ENCODE measurements around the gene EFNA2. TPM values are rescaled to one million over a fixed set of nuclear protein-coding genes. Genes with fewer than 3 reads are reported as not detected.
"Not testable (repeated sequence)": the region's sequence is repeated elsewhere in the genome, so short reads cannot be mapped to it uniquely, and the experiment has no call there.

EFNA2 gene
- total RNA-seq, 1 donor from 2014 or later = 28.0 TPM

DNA sequence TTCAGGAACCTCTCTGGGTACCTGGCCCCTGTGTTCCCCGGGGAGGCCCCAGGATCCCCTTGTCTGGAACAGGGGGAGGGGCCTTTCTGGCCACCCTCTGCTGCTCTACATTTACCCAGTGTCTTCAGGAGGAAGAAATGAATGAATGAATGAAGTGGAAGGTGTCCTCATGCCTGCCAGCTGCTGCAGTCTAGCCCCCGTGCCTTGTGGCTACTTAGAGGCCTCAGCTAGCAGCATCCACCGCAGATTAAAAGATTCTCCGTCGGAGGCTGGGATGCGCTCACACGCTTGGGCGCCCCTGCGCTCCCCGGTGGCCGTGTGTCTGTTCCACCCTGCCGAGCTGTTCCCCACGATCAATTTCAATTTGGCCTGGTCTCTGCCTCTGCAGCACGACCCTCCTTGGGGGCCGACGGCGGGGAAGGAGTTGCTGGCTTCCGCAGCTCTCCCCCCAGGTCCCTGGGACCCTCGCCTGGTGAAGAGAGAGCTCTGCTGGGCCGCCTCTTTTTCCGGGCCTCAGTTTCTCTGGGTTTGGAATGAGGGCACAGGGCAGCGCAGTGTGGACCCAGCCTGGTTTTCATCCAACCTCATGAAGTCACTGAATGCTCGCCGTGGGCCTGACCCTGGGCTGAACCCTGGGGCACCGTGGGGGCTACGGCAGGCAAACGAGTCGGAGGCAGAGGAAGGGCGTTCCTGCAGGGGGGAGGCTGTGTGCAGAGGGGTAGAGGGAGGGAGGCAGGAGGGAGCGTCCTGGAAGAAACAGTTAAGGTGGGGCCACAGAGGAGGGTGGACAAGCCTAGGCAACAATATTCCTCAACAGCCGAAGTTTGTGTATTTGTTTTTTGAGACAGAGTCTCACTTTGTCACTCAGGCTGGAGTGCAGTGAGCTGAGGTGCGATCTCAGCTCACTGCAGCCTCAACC, 28.3 kb downstream of the EFNA2 start:
- Mint-ChIP-seq H3K9me3 (no peaks in the 10 kb centered on the region), H3K36me3 (ENCODE audit: low read depth) (no peaks in the 10 kb centered on the region), H3K27me3 (ENCODE audit: low read depth) (peaks cover 30% of the 10 kb centered on the region), H3K27ac (ENCODE audit: unreplicated experiment) (no peak overlapping the region), H3K4me1 (peaks cover 6% of the 10 kb centered on the region), H3K4me3 (no peak overlapping the region)
- DNase-seq (ENCODE audit: low read depth, low spot score) = no peak
- TF ChIP-seq, protein P1, sequence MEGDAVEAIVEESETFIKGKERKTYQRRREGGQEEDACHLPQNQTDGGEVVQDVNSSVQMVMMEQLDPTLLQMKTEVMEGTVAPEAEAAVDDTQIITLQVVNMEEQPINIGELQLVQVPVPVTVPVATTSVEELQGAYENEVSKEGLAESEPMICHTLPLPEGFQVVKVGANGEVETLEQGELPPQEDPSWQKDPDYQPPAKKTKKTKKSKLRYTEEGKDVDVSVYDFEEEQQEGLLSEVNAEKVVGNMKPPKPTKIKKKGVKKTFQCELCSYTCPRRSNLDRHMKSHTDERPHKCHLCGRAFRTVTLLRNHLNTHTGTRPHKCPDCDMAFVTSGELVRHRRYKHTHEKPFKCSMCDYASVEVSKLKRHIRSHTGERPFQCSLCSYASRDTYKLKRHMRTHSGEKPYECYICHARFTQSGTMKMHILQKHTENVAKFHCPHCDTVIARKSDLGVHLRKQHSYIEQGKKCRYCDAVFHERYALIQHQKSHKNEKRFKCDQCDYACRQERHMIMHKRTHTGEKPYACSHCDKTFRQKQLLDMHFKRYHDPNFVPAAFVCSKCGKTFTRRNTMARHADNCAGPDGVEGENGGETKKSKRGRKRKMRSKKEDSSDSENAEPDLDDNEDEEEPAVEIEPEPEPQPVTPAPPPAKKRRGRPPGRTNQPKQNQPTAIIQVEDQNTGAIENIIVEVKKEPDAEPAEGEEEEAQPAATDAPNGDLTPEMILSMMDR (conservative IDR thresholded peaks at IDR 0.05) = no peak

DNA sequence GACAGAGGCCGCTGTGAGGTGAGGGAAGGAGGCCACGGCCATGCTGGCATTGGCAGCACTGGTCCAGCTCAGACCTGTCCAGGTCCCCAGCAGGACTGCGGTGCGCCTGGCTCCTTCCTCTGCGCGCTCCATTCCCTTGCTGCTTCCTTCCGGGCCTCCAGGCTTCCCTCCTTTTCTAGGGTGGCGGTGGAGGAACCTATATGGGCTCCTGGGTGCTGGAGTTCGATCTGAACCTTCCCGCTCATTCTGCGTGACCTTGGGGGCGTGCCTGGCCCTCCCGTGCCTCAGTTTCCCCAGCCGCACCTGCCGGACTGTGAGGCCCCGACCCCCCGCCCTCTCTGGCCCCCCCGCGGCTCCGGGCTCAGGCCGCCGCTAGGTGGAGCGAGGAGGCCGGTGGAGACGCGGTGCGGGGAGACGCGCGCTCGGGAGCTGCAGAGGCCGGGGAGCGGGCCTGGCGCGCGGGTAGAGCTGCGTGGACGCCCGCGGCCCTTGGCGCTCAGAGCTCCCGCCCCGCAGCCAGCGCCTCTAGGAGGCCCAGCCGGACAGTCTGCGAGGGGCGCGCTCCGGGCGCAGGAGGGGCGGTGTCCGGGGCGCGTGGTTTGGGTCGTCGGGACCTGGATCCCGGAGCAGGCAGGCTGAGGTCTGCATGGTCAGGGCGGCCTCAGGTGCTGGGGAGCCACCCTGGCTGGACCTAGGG, 29.9 kb downstream of the EFNA2 start:
- no peak overlapping the region for H3K4me3 Mint-ChIP-seq
- no peak for DNase-seq (ENCODE audit: low read depth, low spot score)
- no peak overlapping the region for H3K27ac Mint-ChIP-seq (ENCODE audit: unreplicated experiment)
- H3K27me3 Mint-ChIP-seq (ENCODE audit: low read depth) = peaks cover 30% of the 10 kb centered on the region
- H3K4me1 Mint-ChIP-seq = peaks cover 10% of the 10 kb centered on the region
- H3K9me3 Mint-ChIP-seq = no peaks in the 10 kb centered on the region
- TF ChIP-seq, protein P1 (conservative IDR thresholded peaks at IDR 0.05) = peak; percentile 63
- H3K36me3 Mint-ChIP-seq (ENCODE audit: low read depth) = no peaks in the 10 kb centered on the region

DNA sequence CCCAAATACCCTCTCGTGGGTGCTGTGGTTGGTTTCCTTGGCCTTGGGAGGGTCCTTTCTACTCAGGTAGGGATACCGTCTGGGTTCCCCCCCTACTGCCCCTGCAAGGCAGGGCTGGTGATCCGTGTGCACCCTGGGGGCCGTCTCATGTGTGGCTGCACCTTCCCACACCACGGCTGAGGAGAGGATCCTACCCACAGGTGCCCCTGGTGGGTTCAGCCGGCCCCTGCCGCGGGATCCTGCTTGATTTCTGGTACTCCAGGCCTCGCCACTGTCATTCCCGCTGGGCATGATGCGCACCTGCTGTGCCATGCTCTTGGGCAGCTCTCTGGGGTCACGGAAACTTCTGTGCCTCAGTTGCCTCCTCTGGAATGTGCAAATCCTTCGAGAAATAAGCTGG, 30.8 kb downstream of the EFNA2 start:
- DNase-seq (ENCODE audit: low read depth, low spot score) = no peak
- TF ChIP-seq, protein P1 (conservative IDR thresholded peaks at IDR 0.05) = no peak
- peaks cover 30% of the 10 kb centered on the region for H3K27me3 Mint-ChIP-seq (ENCODE audit: low read depth)
- H3K27ac Mint-ChIP-seq (ENCODE audit: unreplicated experiment) = no peak overlapping the region
- H3K4me3 Mint-ChIP-seq = no peak overlapping the region
- peaks cover 13% of the 10 kb centered on the region for H3K4me1 Mint-ChIP-seq
- no peaks in the 10 kb centered on the region for H3K36me3 Mint-ChIP-seq (ENCODE audit: low read depth)
- no peaks in the 10 kb centered on the region for H3K9me3 Mint-ChIP-seq

DNA sequence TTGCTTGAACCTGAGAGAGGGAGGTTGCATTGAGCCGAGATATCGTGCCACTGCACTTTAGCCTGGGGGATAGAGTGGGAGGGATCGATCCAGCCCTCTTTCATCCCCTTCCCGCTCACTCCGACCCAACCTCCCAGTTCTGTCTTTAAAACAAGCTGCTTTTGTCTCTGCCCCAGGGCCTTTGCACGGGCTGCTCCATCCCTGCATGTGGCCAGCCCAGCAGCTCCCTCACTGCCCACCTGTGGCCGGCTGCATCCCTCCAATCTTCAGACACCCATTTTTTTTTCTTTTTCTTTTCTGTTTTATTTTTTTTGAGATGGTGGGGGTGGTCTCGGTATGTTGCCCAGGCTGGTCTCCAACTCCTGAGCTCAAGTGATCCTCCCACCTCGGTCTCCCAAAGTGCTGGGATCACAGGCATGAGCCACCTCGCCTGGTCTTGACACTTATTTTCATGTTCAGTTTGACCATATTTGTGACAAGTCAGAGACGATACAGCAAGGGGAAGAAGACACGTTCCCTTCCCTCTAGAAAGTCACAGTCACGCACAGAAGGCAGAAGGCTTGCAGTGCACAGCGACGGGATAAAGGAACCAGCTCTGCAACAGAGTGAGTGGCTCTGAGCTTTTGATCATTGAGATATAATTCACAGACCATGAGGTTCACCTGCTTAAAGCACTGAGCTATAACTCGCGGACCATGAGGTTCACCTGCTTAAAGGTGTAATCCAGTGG, 31.8 kb downstream of the EFNA2 start:
- Mint-ChIP-seq H3K4me3 (peak overlapping the region; percentile 24), H3K36me3 (ENCODE audit: low read depth) (no peaks in the 10 kb centered on the region), H3K27me3 (ENCODE audit: low read depth) (peaks cover 30% of the 10 kb centered on the region), H3K4me1 (peaks cover 14% of the 10 kb centered on the region), H3K27ac (ENCODE audit: unreplicated experiment) (no peak overlapping the region), H3K9me3 (no peaks in the 10 kb centered on the region)
- TF ChIP-seq, protein P1 (conservative IDR thresholded peaks at IDR 0.05) = no peak
- DNase-seq (ENCODE audit: low read depth, low spot score) = no peak

DNA sequence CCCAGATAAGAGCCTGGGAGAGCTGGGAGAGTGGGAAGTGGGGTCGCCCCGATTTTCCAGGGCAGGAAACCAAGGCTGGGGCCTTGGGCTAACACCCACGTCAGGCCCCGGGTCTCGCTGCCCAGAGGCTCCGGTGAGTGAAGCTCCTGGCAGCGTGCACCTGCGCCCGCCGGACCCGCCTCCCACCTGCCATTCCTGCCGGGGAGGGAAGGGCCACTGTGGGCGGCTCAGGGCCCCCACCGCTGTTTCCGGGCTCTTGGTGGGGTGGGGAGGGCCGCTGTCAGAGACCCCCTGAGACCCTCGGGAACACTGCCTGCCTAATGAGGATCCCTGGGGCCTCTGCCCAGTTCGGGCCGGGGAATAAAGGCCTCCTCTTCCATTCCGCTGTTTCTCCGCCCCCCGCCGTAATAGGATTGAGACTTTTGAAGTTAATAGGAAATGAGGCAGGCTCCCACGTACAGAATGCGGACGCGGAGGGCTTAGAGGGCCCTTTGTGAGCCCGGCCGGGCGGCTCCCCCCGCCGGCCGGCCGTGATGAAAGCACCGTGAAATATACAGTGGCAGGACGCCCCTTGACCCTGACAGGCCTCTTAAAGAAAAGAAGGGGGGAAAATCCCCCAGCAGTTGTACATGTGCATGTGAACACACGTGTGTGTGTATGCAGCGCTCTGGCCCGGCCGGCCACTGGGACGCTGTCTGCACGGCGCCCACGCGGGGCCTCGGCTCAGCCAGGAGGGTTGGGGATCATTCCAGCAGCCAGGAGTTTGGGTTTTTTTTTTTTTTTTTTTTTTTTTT, 33.2 kb downstream of the EFNA2 start:
- DNase-seq (ENCODE audit: low read depth, low spot score) = no peak
- H3K4me1 Mint-ChIP-seq = peaks cover 20% of the 10 kb centered on the region
- TF ChIP-seq, protein P1 (conservative IDR thresholded peaks at IDR 0.05) = no peak
- H3K4me3 Mint-ChIP-seq = peak overlapping the region; percentile 41
- no peak overlapping the region for H3K27ac Mint-ChIP-seq (ENCODE audit: unreplicated experiment)
- H3K9me3 Mint-ChIP-seq = no peaks in the 10 kb centered on the region
- no peaks in the 10 kb centered on the region for H3K36me3 Mint-ChIP-seq (ENCODE audit: low read depth)
- H3K27me3 Mint-ChIP-seq (ENCODE audit: low read depth) = peaks cover 30% of the 10 kb centered on the region

DNA sequence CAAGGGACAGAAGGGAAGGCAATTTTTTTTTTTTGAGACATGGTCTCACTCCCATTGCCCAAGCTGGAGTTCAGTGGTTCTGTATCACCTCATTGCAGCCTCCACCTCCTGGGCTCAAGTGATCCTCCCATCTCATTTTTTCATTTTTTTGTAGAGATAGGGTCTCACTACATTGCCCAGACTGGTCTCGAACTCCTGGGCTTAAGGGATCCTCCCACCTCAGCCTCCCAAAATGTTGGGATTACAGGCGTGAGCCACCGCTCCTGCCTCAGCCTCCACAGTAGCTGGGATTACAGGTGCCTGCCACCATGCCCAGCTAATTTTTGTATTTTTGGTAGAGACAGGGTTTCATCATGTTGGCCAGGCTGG, 34.6 kb downstream of the EFNA2 start:
- peaks cover 25% of the 10 kb centered on the region for H3K27me3 Mint-ChIP-seq (ENCODE audit: low read depth)

More for the DNA sequence above, 34.6 kb downstream of the EFNA2 start:
- H3K4me1 Mint-ChIP-seq = peaks cover 20% of the 10 kb centered on the region
- not testable (repeated sequence) for H3K36me3 Mint-ChIP-seq (ENCODE audit: low read depth); H3K27ac Mint-ChIP-seq (ENCODE audit: unreplicated experiment); DNase-seq (ENCODE audit: low read depth, low spot score); H3K9me3 Mint-ChIP-seq; H3K4me3 Mint-ChIP-seq

Measured in neural crest cell (in vitro differentiated cells).